CD4-positive, alpha-beta T cell (primary cell): ENCODE data around the gene FYCO1. TPM values are rescaled to one million over a fixed set of nuclear protein-coding genes. Genes with fewer than 3 reads are reported as not detected.

Experiments used
- ATAC-seq: fragments of 200-7000 bp; cut with Tn5 transposase; one replicate; pipeline ENCODE4 v1.10.0; 2022; ENCODE audit warnings: mild to moderate bottlenecking; ENCODE audit not compliant: poor library complexity
- CTCF ChIA-PET: fragments of 350-600 bp; sonication (Branson Sonifier 250); formaldehyde crosslinking; loops from one replicate; lab custom pipeline; 2021; ENCODE audit warnings: antibody characterized with exemption, inconsistent platforms; lab: Charles Lee
- POLR2A ChIA-PET: fragments of 350-600 bp; sonication (Branson Sonifier 250); formaldehyde crosslinking; loops from one replicate; lab custom pipeline; 2021; ENCODE audit warnings: antibody characterized with exemption, inconsistent platforms; lab: Charles Lee
- DNase-seq, 14 experiments: peaks; one replicate each; pipeline ENCODE4 v3.0.0-alpha.2; 2013 to 2020; ENCODE audit warnings: mixed read lengths in 2 of 14
- H3K27ac ChIP-seq, 2 donors: one replicate each; pipeline versions ENCODE4 v1.5.1 to v1.7.0; 2013; ENCODE audit warnings: low read length in 2 of 2, low read depth in 1 of 2, mild to moderate bottlenecking in 1 of 2
- H3K27me3 ChIP-seq, 2 experiments: 1 replicate in 1 of 2; 2 replicates in 1 of 2; pipeline versions ENCODE4 v1.6.1 to v1.7.0; 2013; ENCODE audit warnings: low read length in 2 of 2, control low read depth in 1 of 2, mild to moderate bottlenecking in 1 of 2, moderate library complexity in 1 of 2; ENCODE audit not compliant: insufficient read depth in 2 of 2, control insufficient read depth in 1 of 2
- H3K36me3 ChIP-seq: one replicate; pipeline ENCODE4 v1.6.1; 2013; ENCODE audit warnings: low read length, control low read depth; ENCODE audit not compliant: insufficient read depth
- H3K4me1 ChIP-seq: one replicate; pipeline ENCODE4 v1.6.1; 2013; ENCODE audit warnings: low read length, control low read depth; ENCODE audit not compliant: insufficient read depth
- H3K4me3 ChIP-seq: one replicate; pipeline ENCODE4 v1.5.1; 2013; ENCODE audit warnings: mild to moderate bottlenecking, low read length, moderate library complexity
- H3K9me3 ChIP-seq, 2 experiments: 1 replicate in 1 of 2; 2 replicates in 1 of 2; pipeline versions ENCODE4 v1.6.1 to v1.7.0; 2013; ENCODE audit warnings: low read length in 2 of 2, mild to moderate bottlenecking in 2 of 2, control low read depth in 1 of 2, moderate library complexity in 1 of 2; ENCODE audit not compliant: control insufficient read depth in 1 of 2, insufficient read depth in 1 of 2
- H3K27ac Mint-ChIP-seq: one replicate; pipeline ENCODE4 v1.8.0; 2020; ENCODE audit warnings: mixed read lengths
- H3K27me3 Mint-ChIP-seq: one replicate; pipeline ENCODE4 v1.8.0; 2021; ENCODE audit warnings: mixed read lengths
- H3K36me3 Mint-ChIP-seq: one replicate; pipeline ENCODE4 v1.8.0; 2021; ENCODE audit warnings: low read depth, mixed read lengths
- H3K4me1 Mint-ChIP-seq: one replicate; pipeline ENCODE4 v1.8.0; 2021; ENCODE audit warnings: low read depth, mixed read lengths
- H3K4me3 Mint-ChIP-seq: one replicate; pipeline ENCODE4 v1.8.0; 2020; ENCODE audit warnings: mild to moderate bottlenecking, mixed read lengths
- H3K9me3 Mint-ChIP-seq: one replicate; pipeline ENCODE4 v1.8.0; 2020; ENCODE audit warnings: mixed read lengths
- intact Hi-C, 2 experiments: fragments of 100-400 bp; cut with DNase I in 1 of 2; cut with micrococcal nuclease in 1 of 2; formaldehyde crosslinking; loops; one replicate each; pipeline versions ENCODE4 v1.15.1 to v1.9.0; 2023 to 2025; cut with DNase I, micrococcal nuclease
- total RNA-seq, 174 experiments: library from RNA in 2 of 174; stranded (reverse) in 2 of 174; gene quantifications; one replicate each; pipeline ENCODE4 v1.2.3 and lab custom pipeline; 2021 to 2026
- TF ChIP-seq, protein P1 (sequence below): fragments of 200-600 bp; IDR thresholded peaks from one replicate; pipeline ENCODE4 v1.8.0; 2022; ENCODE audit warnings: antibody characterized with exemption, mild to moderate bottlenecking

The FYCO1 gene
- total RNA-seq, 2 experiments from 2014 or later = 17.4 to 20.1 TPM

DNA sequence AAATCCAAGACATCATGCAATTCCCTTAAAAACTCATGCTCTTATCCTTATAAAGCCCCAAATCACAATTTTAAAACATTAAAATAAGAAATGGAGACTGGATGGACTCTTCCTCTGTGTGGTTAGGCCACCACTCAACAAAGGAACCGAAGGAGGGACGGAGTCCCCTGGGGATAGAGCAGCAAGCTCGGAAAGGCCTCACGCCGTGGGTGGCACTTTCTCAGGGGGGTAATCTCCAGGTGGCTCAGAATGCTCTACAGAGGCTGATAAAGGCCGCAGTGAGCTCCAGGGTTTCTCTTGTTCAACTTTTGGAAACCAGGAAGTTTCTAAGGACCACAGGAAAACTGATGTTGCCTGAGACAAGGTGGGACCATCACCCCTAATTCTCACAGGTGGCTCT, 86.1 kb downstream of the FYCO1 start:
- ATAC-seq = no peak
- H3K4me1 Mint-ChIP-seq = peaks cover 59% of the 10 kb centered on the region
- intact Hi-C loops = no loop called here
- no peaks in the 10 kb centered on the region for H3K36me3 ChIP-seq
- H3K9me3 Mint-ChIP-seq = no peaks in the 10 kb centered on the region
- TF ChIP-seq, protein P1, sequence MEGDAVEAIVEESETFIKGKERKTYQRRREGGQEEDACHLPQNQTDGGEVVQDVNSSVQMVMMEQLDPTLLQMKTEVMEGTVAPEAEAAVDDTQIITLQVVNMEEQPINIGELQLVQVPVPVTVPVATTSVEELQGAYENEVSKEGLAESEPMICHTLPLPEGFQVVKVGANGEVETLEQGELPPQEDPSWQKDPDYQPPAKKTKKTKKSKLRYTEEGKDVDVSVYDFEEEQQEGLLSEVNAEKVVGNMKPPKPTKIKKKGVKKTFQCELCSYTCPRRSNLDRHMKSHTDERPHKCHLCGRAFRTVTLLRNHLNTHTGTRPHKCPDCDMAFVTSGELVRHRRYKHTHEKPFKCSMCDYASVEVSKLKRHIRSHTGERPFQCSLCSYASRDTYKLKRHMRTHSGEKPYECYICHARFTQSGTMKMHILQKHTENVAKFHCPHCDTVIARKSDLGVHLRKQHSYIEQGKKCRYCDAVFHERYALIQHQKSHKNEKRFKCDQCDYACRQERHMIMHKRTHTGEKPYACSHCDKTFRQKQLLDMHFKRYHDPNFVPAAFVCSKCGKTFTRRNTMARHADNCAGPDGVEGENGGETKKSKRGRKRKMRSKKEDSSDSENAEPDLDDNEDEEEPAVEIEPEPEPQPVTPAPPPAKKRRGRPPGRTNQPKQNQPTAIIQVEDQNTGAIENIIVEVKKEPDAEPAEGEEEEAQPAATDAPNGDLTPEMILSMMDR = no peak
- POLR2A ChIA-PET = no interaction called here
- no peak overlapping the region for H3K27ac ChIP-seq
- peaks cover 60% of the 10 kb centered on the region for H3K4me1 ChIP-seq
- H3K36me3 Mint-ChIP-seq = no peaks in the 10 kb centered on the region
- no peak for DNase-seq
- no peak overlapping the region for H3K4me3 Mint-ChIP-seq
- H3K27me3 ChIP-seq = no peaks in the 10 kb centered on the region
- CTCF ChIA-PET = no interaction called here
- H3K9me3 ChIP-seq = no peaks in the 10 kb centered on the region
- H3K27ac Mint-ChIP-seq = peak overlapping the region; percentile 48
- no peak overlapping the region for H3K4me3 ChIP-seq
- no peaks in the 10 kb centered on the region for H3K27me3 Mint-ChIP-seq

- POLR2A ChIA-PET = interaction anchor here (0.7 to 2.0 kb wide), 4 partner anchors 11 to 67 kb away, joined by 3 to 9 read pairs (median 4); partner anchors contain the start of gene LZTFL1
- intact Hi-C loops = no loop called here
- Mint-ChIP-seq H3K36me3 (no peaks in the 10 kb centered on the region), H3K27ac (peak overlapping the region; percentile 40), H3K27me3 (no peaks in the 10 kb centered on the region), H3K4me1 (peaks cover 56% of the 10 kb centered on the region), H3K9me3 (no peaks in the 10 kb centered on the region), H3K4me3 (no peak overlapping the region)
- DNase-seq = no peak
- H3K27me3 ChIP-seq = no peaks in the 10 kb centered on the region
- H3K4me1 ChIP-seq = peaks cover 54% of the 10 kb centered on the region
- H3K27ac ChIP-seq = no peak overlapping the region
- no peaks in the 10 kb centered on the region for H3K9me3 ChIP-seq
- no peak for ATAC-seq
- no peaks in the 10 kb centered on the region for H3K36me3 ChIP-seq
- TF ChIP-seq, protein P1 = no peak
- no peak overlapping the region for H3K4me3 ChIP-seq
- CTCF ChIA-PET = interaction anchor here (1.4 kb wide), 1 partner anchor 249 kb away, joined by 4 read pairs; no protein-coding TSS in a partner anchor
These were observed 86.9 kb downstream of the FYCO1 start for GRCh38 chr3:45908761-45909160.

DNA sequence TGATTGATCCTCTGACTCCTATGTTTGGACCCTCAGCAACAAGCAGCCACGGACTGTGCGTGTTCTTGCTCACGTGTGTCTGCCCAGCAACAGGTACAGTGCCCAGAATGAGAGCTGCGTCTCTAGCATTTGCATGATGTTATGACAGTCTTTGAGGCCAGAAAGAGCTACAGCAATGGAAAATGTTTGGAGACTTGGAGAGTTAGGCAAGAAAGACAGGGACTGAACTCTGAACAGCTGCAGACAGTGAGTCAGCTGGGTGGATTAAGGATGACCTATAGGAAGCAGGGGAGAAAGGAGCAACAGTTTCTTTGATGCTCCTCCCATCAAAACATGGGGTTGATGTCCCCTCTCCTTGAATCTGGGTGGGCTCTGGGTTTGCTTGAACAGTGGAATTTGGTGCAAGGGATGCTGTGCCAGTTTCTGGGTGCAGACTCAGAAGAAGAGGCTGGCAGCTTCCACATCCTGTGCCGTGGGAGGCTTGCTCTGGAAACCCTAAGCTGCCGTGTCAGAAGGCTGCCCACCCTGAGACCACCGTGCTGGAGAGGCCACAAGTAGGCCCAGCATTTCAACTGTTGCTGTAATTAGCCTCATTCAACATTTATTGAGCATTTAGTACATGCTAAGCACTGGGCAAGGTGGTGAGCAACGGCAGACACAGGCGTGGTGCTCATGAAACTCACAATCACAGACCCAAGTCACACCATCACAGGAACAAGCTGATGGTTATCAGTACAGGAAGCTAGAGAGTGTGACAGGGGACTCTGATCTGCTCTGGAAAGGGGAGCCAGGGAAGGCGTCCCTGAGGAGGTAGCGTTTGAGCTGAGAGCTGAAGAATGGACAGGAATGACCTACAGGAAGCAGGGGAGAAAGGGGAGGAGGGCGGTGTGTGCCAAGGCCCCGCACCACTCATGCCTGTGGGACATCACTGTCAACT, 87.6 kb downstream of the FYCO1 start:
- Mint-ChIP-seq H3K9me3 (no peaks in the 10 kb centered on the region), H3K4me3 (peak overlapping the region; percentile 8), H3K27ac (peak overlapping the region; percentile 40), H3K36me3 (no peaks in the 10 kb centered on the region), H3K4me1 (peaks cover 49% of the 10 kb centered on the region), H3K27me3 (no peaks in the 10 kb centered on the region)
- TF ChIP-seq, protein P1 = no peak
- POLR2A ChIA-PET = interaction anchor here (0.7 to 2.0 kb wide), 4 partner anchors 12 to 66 kb away, joined by 3 to 9 read pairs (median 4); partner anchors contain the start of gene LZTFL1
- no peaks in the 10 kb centered on the region for H3K36me3 ChIP-seq
- H3K4me1 ChIP-seq = peaks cover 54% of the 10 kb centered on the region
- no peak overlapping the region for H3K4me3 ChIP-seq
- no peaks in the 10 kb centered on the region for H3K9me3 ChIP-seq
- DNase-seq (peak in 6 of 14 experiments; percentile 11 to 61 (median 49)), ATAC-seq (peak; percentile 79)
- no peak overlapping the region for H3K27ac ChIP-seq
- intact Hi-C loops = no loop called here
- no peaks in the 10 kb centered on the region for H3K27me3 ChIP-seq
- CTCF ChIA-PET = interaction anchor here (1.4 kb wide), 1 partner anchor 248 kb away, joined by 4 read pairs; no protein-coding TSS in a partner anchor
